GM12878 (cell line): ENCODE data around the gene SIRT7.

ENCODE experiments used
- CBX5 ChIP-seq: sonication (generic); IDR thresholded peaks from 2 replicates; pipeline ENCODE4 v1.6.1; 2016; ENCODE audit warnings: low read depth, moderate library complexity, mild to moderate bottlenecking, inconsistent platforms
- CHD1 ChIP-seq: IDR thresholded peaks from 2 replicates; pipeline ENCODE4 v1.6.1; 2012; ENCODE audit warnings: low read depth, low read length, improper control_type of control experiment
- CTCF ChIP-seq, 3 experiments: IDR thresholded peaks in 2 of 3; conservative IDR thresholded peaks in 1 of 3; 2 replicates each; pipeline ENCODE4 v1.5.1; 2011; ENCODE audit warnings: low read depth in 3 of 3, low read length in 3 of 3, mild to moderate bottlenecking in 3 of 3, control low read depth in 2 of 3, moderate library complexity in 2 of 3, inconsistent platforms in 1 of 3, mixed read lengths in 1 of 3; ENCODE audit not compliant: control insufficient read depth in 2 of 3, insufficient read depth in 1 of 3; ENCODE audit errors: extremely low read depth in 1 of 3
- ELK1 ChIP-seq: IDR thresholded peaks from 2 replicates; pipeline ENCODE4 v1.6.1; 2012; ENCODE audit warnings: low read depth, low read length, improper control_type of control experiment
- MEF2A ChIP-seq: IDR thresholded peaks from 2 replicates; pipeline ENCODE4 v1.6.1; 2011; ENCODE audit warnings: low read depth, mild to moderate bottlenecking, low read length, moderate library complexity; ENCODE audit not compliant: insufficient read depth
- PBX3 ChIP-seq: IDR thresholded peaks from 2 replicates; pipeline ENCODE4 v1.6.1; 2011; ENCODE audit warnings: mild to moderate bottlenecking, low read depth, low read length, moderate library complexity; ENCODE audit not compliant: insufficient replicate concordance
- POLR2A ChIP-seq: IDR thresholded peaks from 2 replicates; pipeline ENCODE4 v1.6.1; 2011; ENCODE audit warnings: low read depth, mild to moderate bottlenecking, low read length
- POLR2AphosphoS5 ChIP-seq: IDR thresholded peaks from 2 replicates; pipeline ENCODE4 v1.6.1; 2011; ENCODE audit warnings: mild to moderate bottlenecking, low read length, inconsistent platforms
- RAD21 ChIP-seq: IDR thresholded peaks from 2 replicates; pipeline ENCODE4 v1.6.1; 2011; ENCODE audit warnings: mild to moderate bottlenecking, low read depth, low read length, moderate library complexity; ENCODE audit not compliant: insufficient read depth
- YY1 ChIP-seq: IDR thresholded peaks from 2 replicates; pipeline ENCODE4 v1.6.1; 2011; ENCODE audit warnings: low read depth, mild to moderate bottlenecking, low read length
- ZNF274 ChIP-seq: IDR thresholded peaks from one replicate; pipeline ENCODE4 v1.8.0; 2011; ENCODE audit not compliant: insufficient read length, insufficient read depth

DNA sequence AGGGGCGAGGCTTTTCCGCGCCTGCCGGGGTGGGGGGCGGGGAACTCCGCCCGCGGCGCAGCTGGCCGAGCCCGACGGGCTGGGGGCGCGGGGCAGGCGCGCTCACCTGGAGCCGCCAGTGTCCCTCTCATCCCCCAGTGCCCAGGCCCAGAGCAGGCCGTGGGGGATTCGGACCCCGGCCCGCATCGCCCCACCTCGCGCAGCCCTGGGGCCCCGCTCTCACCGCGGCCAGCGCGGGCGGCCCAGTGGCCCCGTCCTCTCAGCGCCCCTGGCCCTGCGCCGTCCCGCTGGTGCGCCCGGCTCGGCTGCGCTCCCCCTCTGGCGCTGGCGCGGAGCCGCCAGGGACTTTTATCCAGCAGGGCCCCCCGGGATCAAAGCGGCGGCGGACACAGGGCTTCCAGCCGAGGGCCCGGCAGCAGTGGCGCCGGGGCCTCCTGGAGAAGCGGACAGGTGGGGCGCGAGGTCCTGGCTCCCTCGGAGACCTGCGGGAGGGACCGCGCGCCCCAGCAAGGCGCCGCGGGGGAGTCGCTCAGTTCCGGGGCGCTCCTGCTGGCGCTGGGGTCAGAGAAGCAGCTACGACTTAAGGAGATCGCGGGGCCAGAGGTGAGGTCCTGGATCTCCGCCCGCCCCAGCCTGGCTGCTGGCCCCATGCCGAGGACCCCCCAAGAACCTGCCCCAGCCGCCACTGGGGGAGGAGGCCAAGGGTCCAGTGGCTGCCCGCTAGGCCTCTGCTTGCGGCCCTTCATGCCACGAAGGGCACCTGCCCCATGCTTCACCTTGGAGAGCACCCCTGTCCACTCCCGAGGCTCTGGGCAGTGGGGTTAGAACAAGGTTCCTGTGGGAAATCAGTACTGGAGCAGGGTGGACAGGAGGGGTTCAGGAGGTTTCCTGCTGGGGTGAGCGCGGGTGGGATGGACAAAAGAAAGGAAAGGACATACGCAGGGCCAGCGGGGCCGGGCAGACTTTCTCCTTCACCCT lies 43.8 kb upstream of the SIRT7 start:
- TF ChIP-seq PBX3 (no peak), RAD21 (no peak), CTCF (IDR thresholded peaks at IDR 0.05 in 2 of 3, conservative IDR thresholded peaks at IDR 0.05 in 1 of 3; ENCODE audit: control insufficient read depth in 2 of 3, extremely low read depth in 1 of 3, insufficient read depth in 1 of 3, low read depth in 3 of 3, low read length in 3 of 3) (no peak), YY1 (no peak), MEF2A (no peak), ZNF274 (no peak), CBX5 (no peak), CHD1 (no peak), POLR2A (no peak), ELK1 (no peak), POLR2AphosphoS5 (no peak)
